22Rv1 (cell line): ENCODE results near the gene INSYN1.
"Not testable (repeated sequence)": the region's sequence is repeated elsewhere in the genome, so short reads cannot be mapped to it uniquely, and the experiment has no call there.

ENCODE experiments used
- ZFX ChIP-seq: fragments of 450-650 bp; IDR thresholded peaks from 2 replicates; pipeline ENCODE4 v1.6.1; 2017; ENCODE audit warnings: antibody characterized with exemption, borderline replicate concordance
- TF ChIP-seq, protein P1 (sequence below): fragments of 450-650 bp; IDR thresholded peaks from 2 replicates; pipeline ENCODE4 v1.5.1; 2017; ENCODE audit warnings: mild to moderate bottlenecking

DNA sequence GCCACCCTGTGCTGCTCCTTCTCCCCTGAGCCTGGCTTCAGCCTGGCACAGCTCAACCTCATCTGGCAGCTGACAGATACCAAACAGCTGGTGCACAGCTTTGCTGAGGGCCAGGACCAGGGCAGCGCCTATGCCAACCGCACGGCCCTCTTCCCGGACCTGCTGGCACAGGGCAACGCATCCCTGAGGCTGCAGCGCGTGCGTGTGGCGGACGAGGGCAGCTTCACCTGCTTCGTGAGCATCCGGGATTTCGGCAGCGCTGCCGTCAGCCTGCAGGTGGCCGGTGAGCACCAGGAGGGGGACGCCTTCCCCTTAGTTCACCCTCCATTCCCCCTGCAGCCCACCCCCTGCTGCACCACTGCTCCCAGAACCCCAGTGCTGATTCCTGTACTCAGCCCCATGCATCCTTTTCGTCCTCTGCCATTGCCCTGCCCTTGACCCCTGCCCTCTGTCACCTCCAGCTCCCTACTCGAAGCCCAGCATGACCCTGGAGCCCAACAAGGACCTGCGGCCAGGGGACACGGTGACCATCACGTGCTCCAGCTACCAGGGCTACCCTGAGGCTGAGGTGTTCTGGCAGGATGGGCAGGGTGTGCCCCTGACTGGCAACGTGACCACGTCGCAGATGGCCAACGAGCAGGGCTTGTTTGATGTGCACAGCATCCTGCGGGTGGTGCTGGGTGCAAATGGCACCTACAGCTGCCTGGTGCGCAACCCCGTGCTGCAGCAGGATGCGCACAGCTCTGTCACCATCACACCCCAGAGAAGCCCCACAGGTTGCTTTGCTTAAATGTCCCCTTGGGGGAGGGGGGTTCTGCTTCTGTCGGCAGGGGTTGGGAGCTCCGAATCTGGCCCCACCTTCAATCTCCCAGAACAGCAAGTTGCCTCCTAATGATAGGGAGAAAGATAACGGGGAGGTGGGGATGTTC is 50.6 kb downstream of the INSYN1 start:
- TF ChIP-seq, protein P1, sequence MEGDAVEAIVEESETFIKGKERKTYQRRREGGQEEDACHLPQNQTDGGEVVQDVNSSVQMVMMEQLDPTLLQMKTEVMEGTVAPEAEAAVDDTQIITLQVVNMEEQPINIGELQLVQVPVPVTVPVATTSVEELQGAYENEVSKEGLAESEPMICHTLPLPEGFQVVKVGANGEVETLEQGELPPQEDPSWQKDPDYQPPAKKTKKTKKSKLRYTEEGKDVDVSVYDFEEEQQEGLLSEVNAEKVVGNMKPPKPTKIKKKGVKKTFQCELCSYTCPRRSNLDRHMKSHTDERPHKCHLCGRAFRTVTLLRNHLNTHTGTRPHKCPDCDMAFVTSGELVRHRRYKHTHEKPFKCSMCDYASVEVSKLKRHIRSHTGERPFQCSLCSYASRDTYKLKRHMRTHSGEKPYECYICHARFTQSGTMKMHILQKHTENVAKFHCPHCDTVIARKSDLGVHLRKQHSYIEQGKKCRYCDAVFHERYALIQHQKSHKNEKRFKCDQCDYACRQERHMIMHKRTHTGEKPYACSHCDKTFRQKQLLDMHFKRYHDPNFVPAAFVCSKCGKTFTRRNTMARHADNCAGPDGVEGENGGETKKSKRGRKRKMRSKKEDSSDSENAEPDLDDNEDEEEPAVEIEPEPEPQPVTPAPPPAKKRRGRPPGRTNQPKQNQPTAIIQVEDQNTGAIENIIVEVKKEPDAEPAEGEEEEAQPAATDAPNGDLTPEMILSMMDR = not testable (repeated sequence)
- not testable (repeated sequence) for TF ChIP-seq ZFX
